Measurements from ENCODE around the gene ALG11. TPM values are rescaled to one million over a fixed set of nuclear protein-coding genes. Genes with fewer than 3 reads are reported as not detected.

ALG11 gene
- total RNA-seq, 1 experiment from 2014 or later, result 23.9 TPM

DNA sequence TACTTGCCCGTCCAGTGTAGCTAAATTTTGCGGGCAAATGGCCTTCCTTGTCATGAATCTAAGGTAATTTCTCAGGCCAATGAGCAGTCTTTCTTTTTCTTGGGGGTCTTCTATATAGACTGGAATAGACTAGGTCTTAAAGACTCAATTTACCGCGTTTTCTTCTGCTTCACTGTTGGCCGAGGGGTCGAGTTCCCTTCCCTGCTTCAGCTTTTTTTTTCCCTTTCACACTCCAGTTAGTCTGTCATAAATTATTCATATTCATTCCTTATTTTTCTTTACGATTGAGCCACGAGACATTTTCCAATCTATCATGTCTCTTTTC is 276 bp downstream of the ALG11 start:
- ChIA-PET POLR2A (interaction anchor here (0.6 kb wide), 1 partner anchor 173 kb away, joined by 14 read pairs; no protein-coding TSS in a partner anchor), CTCF (interaction anchor here (0.6 kb wide), 1 partner anchor 9 kb away, joined by 4 read pairs; no protein-coding TSS in a partner anchor)
- TF ChIP-seq POLR2AphosphoS5 (IDR thresholded peaks at IDR 0.05; ENCODE audit: low read depth, low read length), result no peak
- TF ChIP-seq SIN3A (IDR thresholded peaks at IDR 0.05; ENCODE audit: borderline replicate concordance, insufficient read depth, low read depth, low read length), result no peak
- TF ChIP-seq TCF7L2 (IDR thresholded peaks at IDR 0.05; ENCODE audit: low read depth, low read length), result no peak
- TF ChIP-seq, protein P1, sequence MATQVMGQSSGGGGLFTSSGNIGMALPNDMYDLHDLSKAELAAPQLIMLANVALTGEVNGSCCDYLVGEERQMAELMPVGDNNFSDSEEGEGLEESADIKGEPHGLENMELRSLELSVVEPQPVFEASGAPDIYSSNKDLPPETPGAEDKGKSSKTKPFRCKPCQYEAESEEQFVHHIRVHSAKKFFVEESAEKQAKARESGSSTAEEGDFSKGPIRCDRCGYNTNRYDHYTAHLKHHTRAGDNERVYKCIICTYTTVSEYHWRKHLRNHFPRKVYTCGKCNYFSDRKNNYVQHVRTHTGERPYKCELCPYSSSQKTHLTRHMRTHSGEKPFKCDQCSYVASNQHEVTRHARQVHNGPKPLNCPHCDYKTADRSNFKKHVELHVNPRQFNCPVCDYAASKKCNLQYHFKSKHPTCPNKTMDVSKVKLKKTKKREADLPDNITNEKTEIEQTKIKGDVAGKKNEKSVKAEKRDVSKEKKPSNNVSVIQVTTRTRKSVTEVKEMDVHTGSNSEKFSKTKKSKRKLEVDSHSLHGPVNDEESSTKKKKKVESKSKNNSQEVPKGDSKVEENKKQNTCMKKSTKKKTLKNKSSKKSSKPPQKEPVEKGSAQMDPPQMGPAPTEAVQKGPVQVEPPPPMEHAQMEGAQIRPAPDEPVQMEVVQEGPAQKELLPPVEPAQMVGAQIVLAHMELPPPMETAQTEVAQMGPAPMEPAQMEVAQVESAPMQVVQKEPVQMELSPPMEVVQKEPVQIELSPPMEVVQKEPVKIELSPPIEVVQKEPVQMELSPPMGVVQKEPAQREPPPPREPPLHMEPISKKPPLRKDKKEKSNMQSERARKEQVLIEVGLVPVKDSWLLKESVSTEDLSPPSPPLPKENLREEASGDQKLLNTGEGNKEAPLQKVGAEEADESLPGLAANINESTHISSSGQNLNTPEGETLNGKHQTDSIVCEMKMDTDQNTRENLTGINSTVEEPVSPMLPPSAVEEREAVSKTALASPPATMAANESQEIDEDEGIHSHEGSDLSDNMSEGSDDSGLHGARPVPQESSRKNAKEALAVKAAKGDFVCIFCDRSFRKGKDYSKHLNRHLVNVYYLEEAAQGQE (IDR thresholded peaks at IDR 0.05; ENCODE audit: insufficient read depth in 1 of 2, low read depth in 2 of 2, low read length in 1 of 2), result no peak
- TF ChIP-seq, protein P2, sequence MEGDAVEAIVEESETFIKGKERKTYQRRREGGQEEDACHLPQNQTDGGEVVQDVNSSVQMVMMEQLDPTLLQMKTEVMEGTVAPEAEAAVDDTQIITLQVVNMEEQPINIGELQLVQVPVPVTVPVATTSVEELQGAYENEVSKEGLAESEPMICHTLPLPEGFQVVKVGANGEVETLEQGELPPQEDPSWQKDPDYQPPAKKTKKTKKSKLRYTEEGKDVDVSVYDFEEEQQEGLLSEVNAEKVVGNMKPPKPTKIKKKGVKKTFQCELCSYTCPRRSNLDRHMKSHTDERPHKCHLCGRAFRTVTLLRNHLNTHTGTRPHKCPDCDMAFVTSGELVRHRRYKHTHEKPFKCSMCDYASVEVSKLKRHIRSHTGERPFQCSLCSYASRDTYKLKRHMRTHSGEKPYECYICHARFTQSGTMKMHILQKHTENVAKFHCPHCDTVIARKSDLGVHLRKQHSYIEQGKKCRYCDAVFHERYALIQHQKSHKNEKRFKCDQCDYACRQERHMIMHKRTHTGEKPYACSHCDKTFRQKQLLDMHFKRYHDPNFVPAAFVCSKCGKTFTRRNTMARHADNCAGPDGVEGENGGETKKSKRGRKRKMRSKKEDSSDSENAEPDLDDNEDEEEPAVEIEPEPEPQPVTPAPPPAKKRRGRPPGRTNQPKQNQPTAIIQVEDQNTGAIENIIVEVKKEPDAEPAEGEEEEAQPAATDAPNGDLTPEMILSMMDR (IDR thresholded peaks at IDR 0.05), result no peak
- Histone ChIP-seq H3K27ac (ENCODE audit: low read length) (peak overlapping the region; percentile 89), H3K27me3 (ENCODE audit: control insufficient read depth, insufficient read depth, low read length) (no peaks in the 10 kb centered on the region), H3K36me3 (ENCODE audit: control insufficient read depth, insufficient read depth, low read length) (peaks cover 6% of the 10 kb centered on the region; the same call in 1 of the 2 replicates), H3K9me3 (ENCODE audit: control insufficient read depth, insufficient read depth, low read depth, low read length) (no peaks in the 10 kb centered on the region), H3K4me1 (ENCODE audit: control insufficient read depth, insufficient read depth, low read length) (peaks cover 8% of the 10 kb centered on the region), H3K4me3 (ENCODE audit: low read depth in 2 of 2, low read length in 2 of 2) (peak overlapping the region; percentile 98 to 99)
- in situ Hi-C loops (cut with HindIII; ENCODE audit: low pct_unique_long_range_greater_than_20kb, low sequenced_read_pairs) (no loop called here), intact Hi-C loops (cut with micrococcal nuclease; ENCODE audit: unreplicated experiment) (no loop called here)
- DNase-seq (ENCODE audit: low read depth, low spot score), result no peak
- ATAC-seq, result no peak
- TSS peak; percentile 91 for BruUV-seq (replicated peaks)

DNA sequence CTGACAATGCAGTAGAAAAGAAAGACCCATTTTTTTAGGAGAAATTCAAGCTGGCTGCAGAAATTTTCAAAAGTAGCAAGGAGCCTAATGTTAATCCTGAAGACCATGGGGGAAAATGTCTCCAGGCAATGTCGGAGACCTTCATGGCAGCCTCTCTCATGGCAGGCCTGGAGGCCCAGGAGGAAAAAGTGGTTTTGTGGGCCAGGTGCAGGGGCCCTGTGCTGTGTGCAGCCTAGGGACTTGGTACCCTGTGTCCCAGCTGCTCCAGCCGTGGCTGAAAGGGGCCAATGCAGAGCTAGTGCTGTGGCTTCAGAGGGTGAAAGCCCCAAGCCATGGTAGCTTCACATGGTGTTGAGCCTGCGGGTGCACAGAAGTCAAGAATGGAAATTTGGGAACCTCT is 4.1 kb downstream of the ALG11 start:
- Histone ChIP-seq H3K4me1 (ENCODE audit: control insufficient read depth, insufficient read depth, low read length) (peaks cover 5% of the 10 kb centered on the region), H3K27me3 (ENCODE audit: control insufficient read depth, insufficient read depth, low read length) (no peaks in the 10 kb centered on the region), H3K4me3 (ENCODE audit: low read depth in 2 of 2, low read length in 2 of 2) (no peak overlapping the region), H3K27ac (ENCODE audit: low read length) (no peak overlapping the region), H3K9me3 (ENCODE audit: control insufficient read depth, insufficient read depth, low read depth, low read length) (no peaks in the 10 kb centered on the region), H3K36me3 (ENCODE audit: control insufficient read depth, insufficient read depth, low read length) (peaks cover 6% of the 10 kb centered on the region)
- POLR2A ChIA-PET, result no interaction called here
- BruUV-seq (replicated peaks), result no TSS peak
- intact Hi-C loops (cut with micrococcal nuclease; ENCODE audit: unreplicated experiment), result no loop called here
- in situ Hi-C loops (cut with HindIII; ENCODE audit: low pct_unique_long_range_greater_than_20kb, low sequenced_read_pairs), result no loop called here
- CTCF ChIA-PET, result no interaction called here
- ATAC-seq (no peak), DNase-seq (ENCODE audit: low read depth, low spot score) (no peak)
- TF ChIP-seq SIN3A (IDR thresholded peaks at IDR 0.05; ENCODE audit: borderline replicate concordance, insufficient read depth, low read depth, low read length) (no peak), POLR2AphosphoS5 (IDR thresholded peaks at IDR 0.05; ENCODE audit: low read depth, low read length) (no peak), TCF7L2 (IDR thresholded peaks at IDR 0.05; ENCODE audit: low read depth, low read length) (no peak)
- TF ChIP-seq, protein P2 (IDR thresholded peaks at IDR 0.05), result no peak
- TF ChIP-seq, protein P1 (IDR thresholded peaks at IDR 0.05; ENCODE audit: insufficient read depth in 1 of 2, low read depth in 2 of 2, low read length in 1 of 2), result no peak

All from Panc1 (cell line).